Measurements from ENCODE around the gene GPR55. TPM values are rescaled to one million over a fixed set of nuclear protein-coding genes. Genes with fewer than 3 reads are reported as not detected.

GPR55 gene
- total and polyA plus RNA-seq, 2 of the 8 experiments (the other 6 are each of a cell fraction or from before 2014, with no cell fraction given): not detected

DNA sequence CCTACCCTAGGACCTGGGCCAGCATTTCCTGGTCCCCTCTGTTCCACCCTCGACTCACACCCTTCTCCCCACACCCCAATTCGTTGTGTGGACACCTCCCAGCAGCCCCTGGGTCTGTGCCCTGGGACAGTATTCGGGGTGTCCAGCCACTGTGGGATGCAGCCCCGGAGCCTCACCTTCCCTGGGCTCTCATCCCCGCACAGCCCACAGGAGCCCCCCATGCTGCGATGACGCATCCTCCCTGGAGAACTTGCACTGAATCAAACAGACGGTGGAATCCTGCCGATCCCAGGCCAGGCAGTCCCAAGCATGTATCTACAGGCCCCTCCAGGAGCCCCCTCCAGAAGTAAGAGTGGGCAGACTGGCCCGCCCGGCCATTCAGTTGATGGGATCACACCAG lies 50.6 kb downstream of the GPR55 start (continued):
- TF ChIP-seq, protein P1, sequence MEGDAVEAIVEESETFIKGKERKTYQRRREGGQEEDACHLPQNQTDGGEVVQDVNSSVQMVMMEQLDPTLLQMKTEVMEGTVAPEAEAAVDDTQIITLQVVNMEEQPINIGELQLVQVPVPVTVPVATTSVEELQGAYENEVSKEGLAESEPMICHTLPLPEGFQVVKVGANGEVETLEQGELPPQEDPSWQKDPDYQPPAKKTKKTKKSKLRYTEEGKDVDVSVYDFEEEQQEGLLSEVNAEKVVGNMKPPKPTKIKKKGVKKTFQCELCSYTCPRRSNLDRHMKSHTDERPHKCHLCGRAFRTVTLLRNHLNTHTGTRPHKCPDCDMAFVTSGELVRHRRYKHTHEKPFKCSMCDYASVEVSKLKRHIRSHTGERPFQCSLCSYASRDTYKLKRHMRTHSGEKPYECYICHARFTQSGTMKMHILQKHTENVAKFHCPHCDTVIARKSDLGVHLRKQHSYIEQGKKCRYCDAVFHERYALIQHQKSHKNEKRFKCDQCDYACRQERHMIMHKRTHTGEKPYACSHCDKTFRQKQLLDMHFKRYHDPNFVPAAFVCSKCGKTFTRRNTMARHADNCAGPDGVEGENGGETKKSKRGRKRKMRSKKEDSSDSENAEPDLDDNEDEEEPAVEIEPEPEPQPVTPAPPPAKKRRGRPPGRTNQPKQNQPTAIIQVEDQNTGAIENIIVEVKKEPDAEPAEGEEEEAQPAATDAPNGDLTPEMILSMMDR (IDR thresholded peaks at IDR 0.05; ENCODE audit: control extremely low read depth in 1 of 3, insufficient read depth in 1 of 3, low read depth in 1 of 3, low read length in 3 of 3): no peak
- no peak for TF ChIP-seq SP2 (IDR thresholded peaks at IDR 0.05; ENCODE audit: low read length)
- TF ChIP-seq NRF1 (IDR thresholded peaks at IDR 0.05; ENCODE audit: low read depth, low read length): no peak

Measured in H1 (cell line).